HAP-1 (cell line): ENCODE measurements around the gene PPP1R10.
"Not testable (repeated sequence)": the region's sequence is repeated elsewhere in the genome, so short reads cannot be mapped to it uniquely, and the experiment has no call there.

Experiments
- DNase-seq, 2 experiments: peaks; one replicate each; pipeline ENCODE4 v3.0.0-alpha.2; 2016 to 2020; ENCODE audit warnings: low spot score in 2 of 2
- H3K27me3 ChIP-seq: fragments of 250-450 bp; sonication (Bioruptor Pico); 2 replicates; pipeline ENCODE4 v1.5.1; 2020; ENCODE audit warnings: low read depth, mild to moderate bottlenecking, moderate library complexity
- H3K36me3 ChIP-seq: fragments of 250-450 bp; sonication (Bioruptor Pico); replicated peaks from 2 replicates; pipeline ENCODE4 v1.5.1; 2020; ENCODE audit warnings: mild to moderate bottlenecking
- H3K4me1 ChIP-seq: fragments of 250-450 bp; sonication (Bioruptor Pico); 2 replicates; pipeline ENCODE4 v1.5.1; 2020; ENCODE audit warnings: mild to moderate bottlenecking
- H3K4me3 ChIP-seq: fragments of 250-450 bp; sonication (Bioruptor Pico); 2 replicates; pipeline ENCODE4 v1.5.1; 2020; ENCODE audit warnings: mild to moderate bottlenecking, moderate library complexity
- H3K9me3 ChIP-seq: fragments of 250-450 bp; sonication (Bioruptor Pico); 2 replicates; pipeline ENCODE4 v1.5.1; 2020; ENCODE audit warnings: mild to moderate bottlenecking, moderate library complexity
- in situ Hi-C: fragments of 300-500 bp; cut with MboI; formaldehyde crosslinking; loops from 3 replicates; pipeline ENCODE4 v1.14.3; 2020; ENCODE audit warnings: low sequenced_read_pairs, inconsistent platforms, mixed read lengths

PPP1R10 gene

GRCh38 chr6:30599625-30600324, 17.3 kb downstream of the PPP1R10 start:
- no peaks in the 10 kb centered on the region for H3K9me3 ChIP-seq
- no peaks in the 10 kb centered on the region for H3K4me1 ChIP-seq
- no peak overlapping the region for H3K4me3 ChIP-seq
- H3K27me3 ChIP-seq = no peaks in the 10 kb centered on the region
- DNase-seq = no peak
- H3K36me3 ChIP-seq = peaks cover 49% of the 10 kb centered on the region
- in situ Hi-C loops = loop anchor here (25.0 kb wide), 1 partner anchor 1038 kb away; no protein-coding TSS in a partner anchor

DNA sequence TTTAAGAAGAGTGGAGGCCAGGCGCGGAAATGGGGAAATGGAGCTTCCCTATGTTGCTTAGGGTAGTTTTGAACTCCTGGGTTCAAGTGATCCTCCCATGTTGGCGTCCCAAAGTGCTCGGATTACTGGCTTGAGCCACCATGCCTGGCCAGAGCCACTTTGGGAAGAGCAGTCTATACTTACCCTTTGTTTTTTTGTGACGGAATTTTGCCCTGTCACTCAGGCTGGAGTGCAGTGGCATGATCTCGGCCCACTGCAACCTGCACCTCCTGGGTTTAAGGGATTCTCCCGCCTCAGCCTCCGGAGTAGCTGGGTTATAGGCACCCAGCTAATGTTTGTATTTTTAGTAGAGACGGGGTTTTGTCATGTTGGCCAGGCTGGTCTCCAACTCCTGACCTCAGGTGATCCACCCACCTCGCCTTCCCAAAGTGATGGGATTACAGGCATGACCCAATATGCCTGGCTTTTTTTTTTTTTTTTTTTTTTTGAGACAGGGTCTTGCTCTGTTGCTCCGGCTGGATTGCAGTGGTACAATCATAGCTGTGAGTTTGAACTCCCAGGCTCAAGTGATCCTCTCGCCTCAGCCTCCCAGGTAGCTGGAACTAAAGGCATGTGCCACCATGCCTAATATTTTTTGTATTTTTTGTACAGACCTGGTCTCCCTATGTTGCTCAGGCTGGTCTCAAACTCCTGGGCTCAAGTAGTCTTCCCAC, 18.0 kb downstream of the PPP1R10 start:
- DNase-seq = no peak
- no peaks in the 10 kb centered on the region for H3K9me3 ChIP-seq
- in situ Hi-C loops = loop anchor here (25.0 kb wide), 1 partner anchor 1038 kb away; no protein-coding TSS in a partner anchor
- no peaks in the 10 kb centered on the region for H3K27me3 ChIP-seq
- no peaks in the 10 kb centered on the region for H3K4me1 ChIP-seq
- peaks cover 49% of the 10 kb centered on the region for H3K36me3 ChIP-seq
- H3K4me3 ChIP-seq = no peak overlapping the region

- peak; percentile 75 to 93 for DNase-seq
- H3K4me1 ChIP-seq, H3K4me3 ChIP-seq, H3K27me3 ChIP-seq, H3K9me3 ChIP-seq: not testable (repeated sequence)
- in situ Hi-C loops = loop anchor here (25.0 kb wide), 1 partner anchor 1040 kb away; no protein-coding TSS in a partner anchor
- H3K36me3 ChIP-seq = peaks cover 41% of the 10 kb centered on the region
Observed at GRCh38 chr6:30597315-30598144, 19.5 kb downstream of the PPP1R10 start.

DNA sequence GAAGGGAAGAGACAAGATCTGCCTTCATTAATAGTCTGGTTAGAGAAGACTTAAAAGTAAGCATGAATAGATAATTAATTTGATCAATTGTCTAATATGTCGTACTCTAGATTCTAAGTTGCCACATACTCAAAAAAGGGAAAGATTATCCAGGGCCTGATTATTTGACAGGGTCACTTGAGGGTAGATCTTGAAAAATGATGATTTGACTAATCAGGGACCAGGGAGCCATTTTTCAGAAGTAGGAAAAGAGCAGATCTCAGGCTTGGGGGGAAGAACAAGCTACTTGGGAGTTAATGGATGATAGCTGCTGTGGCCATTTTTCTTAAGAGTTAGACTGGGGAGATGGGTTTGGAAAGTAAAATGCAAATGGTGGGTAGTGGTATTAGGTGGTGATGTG, 24.8 kb downstream of the PPP1R10 start:
- in situ Hi-C loops = loop anchor here (25.0 kb wide), 1 partner anchor 1045 kb away; no protein-coding TSS in a partner anchor
- H3K27me3 ChIP-seq = no peaks in the 10 kb centered on the region
- no peak for DNase-seq
- no peak overlapping the region for H3K4me3 ChIP-seq
- H3K9me3 ChIP-seq = no peaks in the 10 kb centered on the region
- no peaks in the 10 kb centered on the region for H3K4me1 ChIP-seq
- H3K36me3 ChIP-seq = peaks cover 58% of the 10 kb centered on the region

GRCh38 chr6:30591008-30591407, 26.0 kb downstream of the PPP1R10 start:
- DNase-seq = no peak
- H3K9me3 ChIP-seq = no peaks in the 10 kb centered on the region
- no peak overlapping the region for H3K4me3 ChIP-seq
- H3K4me1 ChIP-seq = no peaks in the 10 kb centered on the region
- peaks cover 71% of the 10 kb centered on the region for H3K36me3 ChIP-seq
- H3K27me3 ChIP-seq = no peaks in the 10 kb centered on the region
- in situ Hi-C loops = loop anchor here (25.0 kb wide), 1 partner anchor 1046 kb away; no protein-coding TSS in a partner anchor

GRCh38 chr6:30590509-30590908, 26.5 kb downstream of the PPP1R10 start:
- in situ Hi-C loops = loop anchor here (25.0 kb wide), 1 partner anchor 1047 kb away; no protein-coding TSS in a partner anchor
- H3K4me3 ChIP-seq = no peak overlapping the region
- no peaks in the 10 kb centered on the region for H3K4me1 ChIP-seq
- H3K27me3 ChIP-seq = no peaks in the 10 kb centered on the region
- no peaks in the 10 kb centered on the region for H3K9me3 ChIP-seq
- DNase-seq = no peak
- H3K36me3 ChIP-seq = peaks cover 76% of the 10 kb centered on the region

- H3K4me1 ChIP-seq = no peaks in the 10 kb centered on the region
- peaks cover 82% of the 10 kb centered on the region for H3K36me3 ChIP-seq
- no peak for DNase-seq
- in situ Hi-C loops = loop anchor here (25.0 kb wide), 1 partner anchor 1047 kb away; no protein-coding TSS in a partner anchor
- H3K9me3 ChIP-seq = no peaks in the 10 kb centered on the region
- no peaks in the 10 kb centered on the region for H3K27me3 ChIP-seq
- no peak overlapping the region for H3K4me3 ChIP-seq
Observed at GRCh38 chr6:30589754-30590358, 27.2 kb downstream of the PPP1R10 start.

DNA sequence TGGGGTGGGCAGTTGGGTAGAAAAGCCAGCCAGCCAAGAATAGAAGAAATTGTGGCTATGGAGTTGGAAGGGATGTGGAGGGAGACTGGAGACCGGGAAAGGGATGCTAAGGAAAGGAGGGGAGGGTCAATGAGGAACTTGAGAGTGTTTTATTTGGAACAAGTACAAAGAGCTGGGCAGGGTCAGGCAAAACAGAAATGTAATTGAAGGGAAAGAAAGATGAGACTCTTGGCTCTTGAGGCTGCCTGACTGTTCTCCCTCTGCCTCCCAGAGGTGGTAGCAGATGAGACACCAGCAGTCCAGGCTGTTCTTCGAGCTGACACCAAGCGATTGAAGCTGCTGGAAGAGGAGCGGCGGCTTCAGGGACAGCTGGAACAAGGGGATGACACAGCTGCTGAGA, 33.1 kb downstream of the PPP1R10 start:
- Histone ChIP-seq H3K4me3 (no peak overlapping the region), H3K4me1 (no peaks in the 10 kb centered on the region), H3K27me3 (no peaks in the 10 kb centered on the region), H3K9me3 (no peaks in the 10 kb centered on the region), H3K36me3 (peaks cover 90% of the 10 kb centered on the region)
- no peak for DNase-seq
- in situ Hi-C loops = loop anchor here (25.0 kb wide), 1 partner anchor 1053 kb away; no protein-coding TSS in a partner anchor

DNA sequence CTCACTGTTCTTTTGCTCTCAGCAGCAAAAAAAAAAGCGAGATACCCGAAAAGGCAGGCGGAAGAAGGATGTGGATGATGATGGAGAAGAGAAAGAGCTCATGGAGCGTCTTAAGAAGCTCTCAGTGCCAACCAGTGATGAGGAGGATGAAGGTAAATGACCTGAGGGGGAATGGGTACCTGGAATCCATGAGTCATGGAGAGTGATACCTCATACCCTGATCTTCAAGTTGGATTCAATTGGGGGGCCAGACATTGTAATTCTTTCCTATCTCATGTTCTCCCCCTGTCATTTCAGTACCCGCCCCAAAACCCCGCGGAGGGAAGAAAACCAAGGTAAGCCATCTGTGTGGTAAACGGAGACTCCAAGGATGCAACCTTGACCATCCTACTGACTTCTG, 39.0 kb downstream of the PPP1R10 start:
- H3K27me3 ChIP-seq = no peaks in the 10 kb centered on the region
- peaks cover 69% of the 10 kb centered on the region for H3K36me3 ChIP-seq
- no peak for DNase-seq
- H3K4me1 ChIP-seq = peaks cover 8% of the 10 kb centered on the region
- H3K9me3 ChIP-seq = no peaks in the 10 kb centered on the region
- in situ Hi-C loops = loop anchor here (25.0 kb wide), 1 partner anchor 1059 kb away; no protein-coding TSS in a partner anchor
- no peak overlapping the region for H3K4me3 ChIP-seq

- H3K27me3 ChIP-seq = no peaks in the 10 kb centered on the region
- peaks cover 27% of the 10 kb centered on the region for H3K4me1 ChIP-seq
- in situ Hi-C loops = no loop called here
- H3K36me3 ChIP-seq = peaks cover 29% of the 10 kb centered on the region
- no peak for DNase-seq
- no peak overlapping the region for H3K4me3 ChIP-seq
- H3K9me3 ChIP-seq = no peaks in the 10 kb centered on the region
Observed at GRCh38 chr6:30573113-30573512, 43.9 kb downstream of the PPP1R10 start.

- no peak for DNase-seq
- Histone ChIP-seq H3K4me3 (peak overlapping the region; percentile 95), H3K36me3 (peaks cover 20% of the 10 kb centered on the region), H3K9me3 (no peaks in the 10 kb centered on the region), H3K27me3 (no peaks in the 10 kb centered on the region), H3K4me1 (peaks cover 27% of the 10 kb centered on the region)
- in situ Hi-C loops = no loop called here
Observed at GRCh38 chr6:30572148-30572547, 44.9 kb downstream of the PPP1R10 start.

- DNase-seq = no peak
- Histone ChIP-seq H3K27me3 (no peaks in the 10 kb centered on the region), H3K4me1 (peaks cover 27% of the 10 kb centered on the region), H3K4me3 (peak overlapping the region; percentile 95), H3K36me3 (peaks cover 16% of the 10 kb centered on the region), H3K9me3 (no peaks in the 10 kb centered on the region)
- in situ Hi-C loops = no loop called here
Observed at GRCh38 chr6:30571762-30572082, 45.3 kb downstream of the PPP1R10 start.

DNA sequence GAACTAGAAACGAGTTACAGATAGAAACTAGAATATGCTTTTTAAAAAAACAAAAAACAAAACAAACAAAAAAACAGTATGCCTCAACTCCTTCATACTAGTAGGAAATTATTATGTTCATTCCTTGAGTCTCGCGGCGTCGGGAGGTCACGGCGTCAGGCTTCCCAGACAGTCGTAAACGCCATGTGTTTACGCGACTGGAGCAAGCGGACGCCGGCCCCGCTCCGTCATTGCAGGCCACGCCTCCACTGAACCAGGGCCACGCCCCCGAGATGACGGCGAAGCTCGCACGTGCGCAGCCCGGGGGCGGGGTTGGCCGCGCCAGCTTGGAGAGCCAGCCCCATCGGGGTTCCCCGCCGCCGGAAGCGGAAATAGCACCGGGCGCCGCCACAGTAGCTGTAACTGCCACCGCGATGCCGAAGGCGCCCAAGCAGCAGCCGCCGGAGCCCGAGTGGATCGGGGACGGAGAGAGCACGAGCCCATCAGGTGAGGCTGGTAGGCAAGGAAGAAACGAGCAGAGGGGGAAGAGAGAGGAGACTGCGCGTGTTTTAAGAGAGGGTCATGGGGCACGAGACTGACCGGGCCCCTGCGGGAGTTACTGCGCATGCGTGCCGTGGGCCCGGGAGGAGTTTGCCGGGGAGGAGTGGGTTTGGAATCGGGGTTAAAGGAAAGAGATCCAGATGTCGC, 45.8 kb downstream of the PPP1R10 start, which contains the start of gene ABCF1:
Gene ABCF1 (plus strand): TSS at position 368 of the 687 bp plus-strand sequence. CDS start 46 bp downstream, at position 414.
- peak; percentile 90 to 99 for DNase-seq
- Histone ChIP-seq H3K9me3 (no peaks in the 10 kb centered on the region), H3K4me1 (peaks cover 27% of the 10 kb centered on the region), H3K4me3 (peak within 1 kb of the TSS; percentile 95), H3K36me3 (peaks cover 11% of the 10 kb centered on the region; the same call in 1 of the 2 replicates), H3K27me3 (no peaks in the 10 kb centered on the region)
- in situ Hi-C loops = no loop called here
